ENCODE measurements around the gene TNN. TPM values are rescaled to one million over a fixed set of nuclear protein-coding genes. Genes with fewer than 3 reads are reported as not detected.

TNN gene
- polyA plus RNA-seq, 1 donor from 2014 or later: not detected

- no peaks in the 10 kb centered on the region for H3K9me2 ChIP-seq (ENCODE audit: insufficient read depth, low read length)
- TF ChIP-seq SMC3 (conservative IDR thresholded peaks at IDR 0.05; ENCODE audit: poor library complexity) (no peak), EP300 (conservative IDR thresholded peaks at IDR 0.05; ENCODE audit: poor library complexity, severe bottlenecking) (no peak), TAF1 (IDR thresholded peaks at IDR 0.05; ENCODE audit: low read depth) (no peak), CTCF (IDR thresholded peaks at IDR 0.05; ENCODE audit: poor library complexity, severe bottlenecking) (no peak), EZH2 (IDR thresholded peaks at IDR 0.05; ENCODE audit: borderline replicate concordance, insufficient read depth, low read length, poor library complexity, severe bottlenecking) (no peak), RAD21 (conservative IDR thresholded peaks at IDR 0.05) (no peak), REST (IDR thresholded peaks at IDR 0.05; ENCODE audit: borderline replicate concordance) (no peak), POLR2AphosphoS5 (IDR thresholded peaks at IDR 0.05) (no peak), MXI1 (conservative IDR thresholded peaks at IDR 0.05; ENCODE audit: poor library complexity, severe bottlenecking) (no peak)
- H2AFZ ChIP-seq (ENCODE audit: low read depth, low read length): no peak overlapping the region
Observed at GRCh38 chr1:175077356-175078030, 9.9 kb downstream of the TNN start.

GRCh38 chr1:175078629-175079028 is 11.0 kb downstream of the TNN start:
- H3K9ac ChIP-seq (ENCODE audit: low read length): no peak overlapping the region
- no peak overlapping the region for H3K4me2 ChIP-seq (ENCODE audit: low read length)
- no peak overlapping the region for H3K27ac ChIP-seq (ENCODE audit: low read length)
- H2AFZ ChIP-seq (ENCODE audit: low read depth, low read length): no peak overlapping the region
- H4K20me1 ChIP-seq (ENCODE audit: insufficient read depth): no peaks in the 10 kb centered on the region
- H3K27me3 ChIP-seq (ENCODE audit: insufficient read depth, low read depth, low read length): no peaks in the 10 kb centered on the region
- H3K4me3 ChIP-seq (ENCODE audit: low read length): no peak overlapping the region
- no peaks in the 10 kb centered on the region for H3K9me2 ChIP-seq (ENCODE audit: insufficient read depth, low read length)
- H3K9me3 ChIP-seq (ENCODE audit: low read length): no peaks in the 10 kb centered on the region
- H3K79me2 ChIP-seq (replicated peaks; ENCODE audit: insufficient read depth, low read length): no peaks in the 10 kb centered on the region
- no peaks in the 10 kb centered on the region for H3K36me3 ChIP-seq (ENCODE audit: insufficient read depth, low read length)
- TF ChIP-seq EZH2 (IDR thresholded peaks at IDR 0.05; ENCODE audit: borderline replicate concordance, insufficient read depth, low read length, poor library complexity, severe bottlenecking): no peak
- no peak for TF ChIP-seq POLR2AphosphoS5 (IDR thresholded peaks at IDR 0.05)
- no peak for TF ChIP-seq MXI1 (conservative IDR thresholded peaks at IDR 0.05; ENCODE audit: poor library complexity, severe bottlenecking)
- no peak for TF ChIP-seq RAD21 (conservative IDR thresholded peaks at IDR 0.05)
- no peak for TF ChIP-seq EP300 (conservative IDR thresholded peaks at IDR 0.05; ENCODE audit: poor library complexity, severe bottlenecking)
- TF ChIP-seq CTCF (IDR thresholded peaks at IDR 0.05; ENCODE audit: poor library complexity, severe bottlenecking): no peak
- TF ChIP-seq SMC3 (conservative IDR thresholded peaks at IDR 0.05; ENCODE audit: poor library complexity): no peak
- TF ChIP-seq REST (IDR thresholded peaks at IDR 0.05; ENCODE audit: borderline replicate concordance): no peak
- no peak for TF ChIP-seq TAF1 (IDR thresholded peaks at IDR 0.05; ENCODE audit: low read depth)
- H3F3A ChIP-seq (ENCODE audit: insufficient read depth, low read length, poor library complexity, severe bottlenecking): no peaks in the 10 kb centered on the region

More at GRCh38 chr1:175077356-175078030, 9.9 kb downstream of the TNN start:
- Histone ChIP-seq H3F3A (ENCODE audit: insufficient read depth, low read length, poor library complexity, severe bottlenecking) (no peaks in the 10 kb centered on the region), H3K79me2 (replicated peaks; ENCODE audit: insufficient read depth, low read length) (no peaks in the 10 kb centered on the region), H3K4me3 (ENCODE audit: low read length) (no peak overlapping the region), H3K27me3 (ENCODE audit: insufficient read depth, low read depth, low read length) (no peaks in the 10 kb centered on the region), H3K36me3 (ENCODE audit: insufficient read depth, low read length) (no peaks in the 10 kb centered on the region), H3K4me2 (ENCODE audit: low read length) (no peak overlapping the region), H3K9ac (ENCODE audit: low read length) (no peak overlapping the region), H3K27ac (ENCODE audit: low read length) (no peak overlapping the region), H4K20me1 (ENCODE audit: insufficient read depth) (no peaks in the 10 kb centered on the region), H3K9me3 (ENCODE audit: low read length) (no peaks in the 10 kb centered on the region)
